ENCODE data around the gene CTNNA2. TPM values are rescaled to one million over a fixed set of nuclear protein-coding genes. Genes with fewer than 3 reads are reported as not detected.

The CTNNA2 gene
- polyA plus RNA-seq, 2 of the 4 experiments (the other 2 are of a cell fraction) = 0.50 to 0.94 TPM

- ATAC-seq (no peak), FAIRE-seq (no peak), DNase-seq (ENCODE audit: low read depth in 1 of 2, low spot score in 1 of 2) (no peak)
- CTCF ChIA-PET = no interaction called here
- no peak overlapping the region for H3K4me2 ChIP-seq
- no peak for TF ChIP-seq RARB (CRISPR knock-in tag; IDR thresholded peaks at IDR 0.05)
- no peak for TF ChIP-seq BHLHE40 (IDR thresholded peaks at IDR 0.05; ENCODE audit: low read depth, low read length)
- no peak for TF ChIP-seq GATA3 (IDR thresholded peaks at IDR 0.05; ENCODE audit: borderline replicate concordance)
- TF ChIP-seq POLR2A (IDR thresholded peaks at IDR 0.05; ENCODE audit: low read length) = no peak
- TF ChIP-seq HOXB5 (CRISPR knock-in tag; IDR thresholded peaks at IDR 0.05) = no peak
- TF ChIP-seq ZFP36 (IDR thresholded peaks at IDR 0.05; ENCODE audit: borderline replicate concordance, partially characterized antibody) = no peak
- no peak for TF ChIP-seq RNF2 (IDR thresholded peaks at IDR 0.05; ENCODE audit: borderline replicate concordance, low read depth)
- no peak for TF ChIP-seq TP53 (CRISPR knock-in tag; IDR thresholded peaks at IDR 0.05)
- no peak for TF ChIP-seq RAD21 (conservative IDR thresholded peaks at IDR 0.05 in 1 of 2, IDR thresholded peaks at IDR 0.05 in 1 of 2)
- TF ChIP-seq EP300 (IDR thresholded peaks at IDR 0.05) = no peak
- no peak for TF ChIP-seq FOSB (CRISPR knock-in tag; IDR thresholded peaks at IDR 0.05)
- no peak for TF ChIP-seq KDM1A (IDR thresholded peaks at IDR 0.05; ENCODE audit: low read depth)
- no peak for TF ChIP-seq NR3C1 (IDR thresholded peaks at IDR 0.05)
- no peak for TF ChIP-seq SREBF2 (IDR thresholded peaks at IDR 0.05)
- TF ChIP-seq EHF (CRISPR knock-in tag; IDR thresholded peaks at IDR 0.05) = no peak
- TF ChIP-seq HOXA7 (CRISPR knock-in tag; IDR thresholded peaks at IDR 0.05) = no peak
- POLR2A ChIA-PET = no interaction called here
- no peak overlapping the region for H3K27ac ChIP-seq
- H3K9me3 ChIP-seq = no peaks in the 10 kb centered on the region
- H3K4me1 ChIP-seq = no peaks in the 10 kb centered on the region
- no peak overlapping the region for H3K4me3 ChIP-seq
These were observed 780.2 kb downstream of the CTNNA2 start for GRCh38 chr2:80293039-80293438.

GRCh38 chr2:80298954-80299353 is 786.1 kb downstream of the CTNNA2 start:
- no peak overlapping the region for H3K4me3 ChIP-seq
- ATAC-seq = no peak
- no peak overlapping the region for H3K27ac ChIP-seq
- 8% methylated on average over 3 of the region's 3 CpGs for WGBS (ENCODE audit: missing lambda C conversion rate)
- POLR2A ChIA-PET = no interaction called here
- H3K4me2 ChIP-seq = no peak overlapping the region
- no peaks in the 10 kb centered on the region for H3K9me3 ChIP-seq
- CTCF ChIA-PET = interaction anchor here (0.6 kb wide), 2 partner anchors 92 to 154 kb away, joined by 3 read pairs; no protein-coding TSS in a partner anchor
- no peak for FAIRE-seq
- no peak for DNase-seq (ENCODE audit: low read depth in 1 of 2, low spot score in 1 of 2)
- TF ChIP-seq EHMT2 (IDR thresholded peaks at IDR 0.05; ENCODE audit: low read depth) (no peak), CBX2 (IDR thresholded peaks at IDR 0.05; ENCODE audit: borderline replicate concordance, low read depth) (no peak), BCL3 (IDR thresholded peaks at IDR 0.05) (no peak), BHLHE40 (IDR thresholded peaks at IDR 0.05; ENCODE audit: low read depth, low read length) (no peak), NR3C1 (IDR thresholded peaks at IDR 0.05) (no peak), POLR2A (IDR thresholded peaks at IDR 0.05; ENCODE audit: low read length) (no peak)
- H3K4me1 ChIP-seq = no peaks in the 10 kb centered on the region

GRCh38 chr2:80299661-80300060 is 786.8 kb downstream of the CTNNA2 start:
- FAIRE-seq (no peak), ATAC-seq (no peak), DNase-seq (ENCODE audit: low read depth in 1 of 2, low spot score in 1 of 2) (no peak)
- no peak overlapping the region for H3K4me2 ChIP-seq
- CTCF ChIA-PET = interaction anchor here (0.6 kb wide), 2 partner anchors 91 to 155 kb away, joined by 3 read pairs; no protein-coding TSS in a partner anchor
- H3K27ac ChIP-seq = no peak overlapping the region
- 21% methylated on average over 5 of the region's 5 CpGs for WGBS (ENCODE audit: missing lambda C conversion rate)
- no peaks in the 10 kb centered on the region for H3K9me3 ChIP-seq
- no peaks in the 10 kb centered on the region for H3K4me1 ChIP-seq
- TF ChIP-seq HEYL (CRISPR knock-in tag; IDR thresholded peaks at IDR 0.05) (no peak), FOSL2 (IDR thresholded peaks at IDR 0.05) (no peak), FOSL2 (CRISPR knock-in tag; IDR thresholded peaks at IDR 0.05) (no peak), JUNB (IDR thresholded peaks at IDR 0.05) (no peak), CEBPB (IDR thresholded peaks at IDR 0.05) (no peak), CBX2 (IDR thresholded peaks at IDR 0.05; ENCODE audit: borderline replicate concordance, low read depth) (no peak), RAD21 (conservative IDR thresholded peaks at IDR 0.05 in 1 of 2, IDR thresholded peaks at IDR 0.05 in 1 of 2) (no peak), ELK1 (IDR thresholded peaks at IDR 0.05; ENCODE audit: low read depth, low read length) (no peak), MAX (IDR thresholded peaks at IDR 0.05) (no peak), TP53 (CRISPR knock-in tag; IDR thresholded peaks at IDR 0.05) (no peak)
- POLR2A ChIA-PET = no interaction called here
- no peak overlapping the region for H3K4me3 ChIP-seq

All from A549 (cell line).